Endothelial cell of umbilical vein (primary cell): ENCODE results near the gene CLASRP.

Experiments used
- POLR2A ChIP-seq: IDR thresholded peaks from 2 replicates; pipeline ENCODE4 v1.6.1; 2012; ENCODE audit warnings: low read depth, mild to moderate bottlenecking, control low read depth, low read length
- TF ChIP-seq, protein P1 (sequence below), 2 donors: IDR thresholded peaks; 1 replicate in 1 of 2; 2 replicates in 1 of 2; pipeline ENCODE4 v1.5.1; 2011; ENCODE audit warnings: low read length in 2 of 2, mild to moderate bottlenecking in 2 of 2, moderate library complexity in 2 of 2, control low read depth in 1 of 2, inconsistent platforms in 1 of 2, low read depth in 1 of 2; ENCODE audit not compliant: insufficient read depth in 1 of 2; ENCODE audit errors: extremely low read depth in 1 of 2

DNA sequence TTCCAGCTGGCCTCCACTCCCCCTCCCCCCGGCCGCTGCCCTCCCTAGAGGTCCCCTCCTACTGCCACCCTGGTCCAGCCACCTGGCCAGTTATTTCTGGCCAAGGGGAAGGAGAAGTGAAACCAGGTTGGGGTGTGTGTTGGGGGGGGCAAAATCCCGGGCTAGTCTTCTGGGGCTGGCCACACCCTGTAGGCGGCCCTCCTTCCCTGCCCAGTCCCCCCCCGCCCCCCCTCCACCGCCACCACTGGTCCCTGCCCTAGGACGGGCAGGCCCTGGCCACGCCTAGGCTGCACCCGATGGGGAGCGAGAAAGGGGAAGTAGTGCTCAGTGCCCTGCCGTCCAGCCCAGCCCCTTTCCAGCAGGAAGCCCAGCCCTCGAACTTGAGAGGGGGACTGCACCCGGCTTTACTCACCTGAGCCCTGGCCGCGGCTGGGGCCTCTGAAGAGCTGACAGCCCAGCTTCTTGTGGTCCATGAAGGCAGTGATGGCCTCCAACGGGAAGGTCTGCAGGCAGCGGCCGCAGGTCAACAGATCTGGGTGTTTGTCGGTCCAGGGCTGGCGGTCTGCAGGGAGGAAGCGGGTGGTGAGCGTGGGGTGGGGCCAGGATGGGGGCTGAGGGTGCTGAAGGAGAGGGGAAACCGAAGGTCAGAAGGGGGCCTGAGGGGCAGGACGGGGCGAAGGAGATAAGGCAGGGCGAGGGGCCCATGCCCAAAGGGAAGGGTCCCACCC lies 36.6 kb downstream of the CLASRP start:
- no peak for TF ChIP-seq POLR2A
- TF ChIP-seq, protein P1, sequence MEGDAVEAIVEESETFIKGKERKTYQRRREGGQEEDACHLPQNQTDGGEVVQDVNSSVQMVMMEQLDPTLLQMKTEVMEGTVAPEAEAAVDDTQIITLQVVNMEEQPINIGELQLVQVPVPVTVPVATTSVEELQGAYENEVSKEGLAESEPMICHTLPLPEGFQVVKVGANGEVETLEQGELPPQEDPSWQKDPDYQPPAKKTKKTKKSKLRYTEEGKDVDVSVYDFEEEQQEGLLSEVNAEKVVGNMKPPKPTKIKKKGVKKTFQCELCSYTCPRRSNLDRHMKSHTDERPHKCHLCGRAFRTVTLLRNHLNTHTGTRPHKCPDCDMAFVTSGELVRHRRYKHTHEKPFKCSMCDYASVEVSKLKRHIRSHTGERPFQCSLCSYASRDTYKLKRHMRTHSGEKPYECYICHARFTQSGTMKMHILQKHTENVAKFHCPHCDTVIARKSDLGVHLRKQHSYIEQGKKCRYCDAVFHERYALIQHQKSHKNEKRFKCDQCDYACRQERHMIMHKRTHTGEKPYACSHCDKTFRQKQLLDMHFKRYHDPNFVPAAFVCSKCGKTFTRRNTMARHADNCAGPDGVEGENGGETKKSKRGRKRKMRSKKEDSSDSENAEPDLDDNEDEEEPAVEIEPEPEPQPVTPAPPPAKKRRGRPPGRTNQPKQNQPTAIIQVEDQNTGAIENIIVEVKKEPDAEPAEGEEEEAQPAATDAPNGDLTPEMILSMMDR (IDR thresholded peaks at IDR 0.05; ENCODE audit: extremely low read depth in 1 of 2, insufficient read depth in 1 of 2, low read depth in 1 of 2, low read length in 2 of 2), result no peak
